ENCODE measurements around the gene EMILIN1.

DNA sequence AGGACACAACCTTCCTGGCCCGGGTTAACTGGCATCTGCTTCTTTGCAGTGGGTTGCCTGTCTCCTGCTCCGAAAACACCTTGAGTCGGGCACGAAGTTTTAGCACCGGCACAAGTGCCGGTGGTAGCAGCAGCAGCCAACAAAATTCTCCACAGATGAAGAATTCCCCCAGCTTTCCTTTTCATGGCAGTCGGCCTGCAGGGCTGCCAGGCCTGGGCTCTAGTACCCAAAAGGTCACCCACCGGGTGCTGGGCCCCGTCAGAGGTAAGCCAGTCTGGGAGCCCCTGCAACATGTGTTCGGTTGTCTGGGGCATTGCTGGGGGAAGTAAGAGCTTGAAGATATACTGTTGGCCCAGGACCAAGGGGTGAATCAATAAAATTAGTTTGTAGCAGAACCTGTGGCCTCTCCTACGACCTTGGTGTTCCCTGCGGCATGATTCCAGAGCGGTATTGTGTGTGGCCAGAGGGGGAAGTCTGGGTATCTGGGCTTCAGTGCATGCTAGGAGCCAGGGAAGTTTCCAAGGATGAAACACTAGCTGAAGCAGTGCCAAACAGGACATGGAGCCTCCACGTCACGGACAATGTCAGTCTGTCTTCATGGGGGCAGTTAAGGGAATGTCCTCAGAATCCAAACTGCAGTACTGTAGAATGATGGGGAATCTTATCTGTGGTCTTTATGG lies 19.1 kb upstream of the EMILIN1 start:
- no peak for TF ChIP-seq POLR2A (IDR thresholded peaks at IDR 0.05; ENCODE audit: low read depth, low read length)
- TF ChIP-seq, protein P1, sequence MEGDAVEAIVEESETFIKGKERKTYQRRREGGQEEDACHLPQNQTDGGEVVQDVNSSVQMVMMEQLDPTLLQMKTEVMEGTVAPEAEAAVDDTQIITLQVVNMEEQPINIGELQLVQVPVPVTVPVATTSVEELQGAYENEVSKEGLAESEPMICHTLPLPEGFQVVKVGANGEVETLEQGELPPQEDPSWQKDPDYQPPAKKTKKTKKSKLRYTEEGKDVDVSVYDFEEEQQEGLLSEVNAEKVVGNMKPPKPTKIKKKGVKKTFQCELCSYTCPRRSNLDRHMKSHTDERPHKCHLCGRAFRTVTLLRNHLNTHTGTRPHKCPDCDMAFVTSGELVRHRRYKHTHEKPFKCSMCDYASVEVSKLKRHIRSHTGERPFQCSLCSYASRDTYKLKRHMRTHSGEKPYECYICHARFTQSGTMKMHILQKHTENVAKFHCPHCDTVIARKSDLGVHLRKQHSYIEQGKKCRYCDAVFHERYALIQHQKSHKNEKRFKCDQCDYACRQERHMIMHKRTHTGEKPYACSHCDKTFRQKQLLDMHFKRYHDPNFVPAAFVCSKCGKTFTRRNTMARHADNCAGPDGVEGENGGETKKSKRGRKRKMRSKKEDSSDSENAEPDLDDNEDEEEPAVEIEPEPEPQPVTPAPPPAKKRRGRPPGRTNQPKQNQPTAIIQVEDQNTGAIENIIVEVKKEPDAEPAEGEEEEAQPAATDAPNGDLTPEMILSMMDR (conservative IDR thresholded peaks at IDR 0.05; ENCODE audit: low read depth, low read length), result no peak
- no peak for TF ChIP-seq RAD21 (IDR thresholded peaks at IDR 0.05; ENCODE audit: low read length)
- TF ChIP-seq, protein P2, sequence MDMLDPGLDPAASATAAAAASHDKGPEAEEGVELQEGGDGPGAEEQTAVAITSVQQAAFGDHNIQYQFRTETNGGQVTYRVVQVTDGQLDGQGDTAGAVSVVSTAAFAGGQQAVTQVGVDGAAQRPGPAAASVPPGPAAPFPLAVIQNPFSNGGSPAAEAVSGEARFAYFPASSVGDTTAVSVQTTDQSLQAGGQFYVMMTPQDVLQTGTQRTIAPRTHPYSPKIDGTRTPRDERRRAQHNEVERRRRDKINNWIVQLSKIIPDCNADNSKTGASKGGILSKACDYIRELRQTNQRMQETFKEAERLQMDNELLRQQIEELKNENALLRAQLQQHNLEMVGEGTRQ (IDR thresholded peaks at IDR 0.05; ENCODE audit: low read depth, low read length), result no peak
- no peak for TF ChIP-seq BHLHE40 (IDR thresholded peaks at IDR 0.05; ENCODE audit: low read depth, low read length)
- TF ChIP-seq SMC3 (IDR thresholded peaks at IDR 0.05; ENCODE audit: low read depth, low read length), result no peak
- TF ChIP-seq RCOR1 (IDR thresholded peaks at IDR 0.05; ENCODE audit: insufficient replicate concordance, low read length), result no peak
- no peak for TF ChIP-seq CHD1 (IDR thresholded peaks at IDR 0.05; ENCODE audit: low read depth, low read length)
- no peak for TF ChIP-seq NFE2L2 (IDR thresholded peaks at IDR 0.05; ENCODE audit: low read depth, low read length)

All from IMR-90 (cell line).